Endodermal cell (in vitro differentiated cells): ENCODE data around the gene RBM15. TPM values are rescaled to one million over a fixed set of nuclear protein-coding genes. Genes with fewer than 3 reads are reported as not detected.

ENCODE experiments used
- DNase-seq: peaks from one replicate; pipeline ENCODE4 v3.0.0-alpha.2; 2017
- H3K27ac ChIP-seq: 2 replicates; pipeline ENCODE4 v1.5.1; 2013; ENCODE audit warnings: mild to moderate bottlenecking, low read depth, low read length, moderate library complexity
- H3K27me3 ChIP-seq: 2 replicates; pipeline ENCODE4 v1.6.1; 2013; ENCODE audit warnings: mild to moderate bottlenecking, low read length, moderate library complexity; ENCODE audit not compliant: insufficient read depth, control insufficient read depth, poor library complexity, severe bottlenecking
- H3K36me3 ChIP-seq: 2 replicates; pipeline ENCODE4 v1.7.0; 2013; ENCODE audit warnings: mild to moderate bottlenecking, low read length, moderate library complexity; ENCODE audit not compliant: control insufficient read depth, insufficient read depth
- H3K4me1 ChIP-seq: one replicate; pipeline ENCODE4 v1.7.0; 2013; ENCODE audit warnings: low read length; ENCODE audit not compliant: control insufficient read depth, insufficient read depth
- H3K4me3 ChIP-seq: 2 replicates; pipeline ENCODE4 v1.5.1; 2013; ENCODE audit warnings: mild to moderate bottlenecking, low read length, moderate library complexity
- H3K9ac ChIP-seq: 2 replicates; pipeline ENCODE4 v1.6.1; 2013; ENCODE audit warnings: mild to moderate bottlenecking, low read length, moderate library complexity; ENCODE audit not compliant: poor library complexity, severe bottlenecking; ENCODE audit errors: extremely low read depth
- H3K9me3 ChIP-seq: 2 replicates; pipeline ENCODE4 v1.6.1; 2013; ENCODE audit warnings: mild to moderate bottlenecking, low read length, moderate library complexity; ENCODE audit not compliant: control insufficient read depth
- H3K27ac Mint-ChIP-seq: 2 replicates; pipeline ENCODE4 v1.8.0; 2020; ENCODE audit warnings: mixed read lengths
- H3K27me3 Mint-ChIP-seq: 2 replicates; pipeline ENCODE4 v1.8.0; 2021; ENCODE audit warnings: mild to moderate bottlenecking, mixed read lengths; ENCODE audit not compliant: insufficient read depth
- H3K36me3 Mint-ChIP-seq: 2 replicates; pipeline ENCODE4 v1.8.0; 2020; ENCODE audit warnings: low read depth, mixed read lengths
- H3K4me1 Mint-ChIP-seq: 2 replicates; pipeline ENCODE4 v1.8.0; 2020; ENCODE audit warnings: mixed read lengths
- H3K4me3 Mint-ChIP-seq: 2 replicates; pipeline ENCODE4 v1.8.0; 2020; ENCODE audit warnings: mild to moderate bottlenecking, moderate library complexity, mixed read lengths
- H3K9me3 Mint-ChIP-seq: 2 replicates; pipeline ENCODE4 v1.8.0; 2020; ENCODE audit warnings: mild to moderate bottlenecking, mixed read lengths
- CTCF ChIP-seq: fragments of 200-600 bp; sonication (generic); conservative IDR thresholded peaks from 2 replicates; pipeline ENCODE4 v1.5.0; 2021; ENCODE audit warnings: antibody characterized with exemption, mild to moderate bottlenecking
- WGBS, 2 experiments: methylation state at CpG; one replicate each; pipeline versions ENCODE4 v1.1.5 to v1.1.7; 2013; ENCODE audit warnings: missing lambda C conversion rate in 2 of 2, mixed read lengths in 1 of 2; ENCODE audit not compliant: insufficient coverage in 1 of 2, insufficient read length in 1 of 2; 5-methylcytosine and 5-hydroxymethylcytosine counted together
- total RNA-seq, 2 donors: library from RNA; stranded (reverse); fragmentation: NEBNext Ultra II Directional in 1 of 2; extraction: Animal tissue kit (Norgen Biotek cat#: 25700) in 1 of 2; gene quantifications; 2 replicates in 1 of 2; 3 replicates in 1 of 2; pipeline ENCODE4 v1.2.1, GENCODE V29; 2021

The RBM15 gene
- total RNA-seq, 2 donors from 2014 or later = 42.0 to 54.2 TPM

- Mint-ChIP-seq H3K4me3 (no peak overlapping the region), H3K27ac (peak overlapping the region; percentile 70), H3K4me1 (peaks cover 58% of the 10 kb centered on the region), H3K27me3 (no peaks in the 10 kb centered on the region), H3K36me3 (peaks cover 44% of the 10 kb centered on the region), H3K9me3 (peaks cover 1% of the 10 kb centered on the region)
- DNase-seq = peak; percentile 66
- Histone ChIP-seq H3K4me1 (peaks cover 27% of the 10 kb centered on the region), H3K36me3 (peaks cover 61% of the 10 kb centered on the region), H3K9me3 (no peaks in the 10 kb centered on the region), H3K9ac (peak overlapping the region; percentile 7), H3K4me3 (peak overlapping the region; percentile 97), H3K27ac (no peak overlapping the region), H3K27me3 (no peaks in the 10 kb centered on the region)
- 56 to 57% methylated on average over 5 to 9 of the region's 9 CpGs for WGBS, 2 experiments
- no peak for TF ChIP-seq CTCF
These were observed 2.7 kb downstream of the RBM15 start for GRCh38 chr1:110341872-110342331.

- Mint-ChIP-seq H3K27ac (no peak overlapping the region), H3K9me3 (peaks cover 1% of the 10 kb centered on the region), H3K36me3 (peaks cover 48% of the 10 kb centered on the region), H3K4me3 (no peak overlapping the region), H3K4me1 (peaks cover 68% of the 10 kb centered on the region), H3K27me3 (no peaks in the 10 kb centered on the region)
- no peaks in the 10 kb centered on the region for H3K9me3 ChIP-seq
- peaks cover 75% of the 10 kb centered on the region for H3K36me3 ChIP-seq
- no peak for TF ChIP-seq CTCF
- H3K27ac ChIP-seq = no peak overlapping the region
- WGBS, 2 experiments = 90% methylated on average over 2 of the region's 2 CpGs; no CpG with 5 or more reads in 1 of the 2 experiments
- peak overlapping the region; percentile 97 for H3K4me3 ChIP-seq
- no peak overlapping the region for H3K9ac ChIP-seq
- H3K4me1 ChIP-seq = peaks cover 30% of the 10 kb centered on the region
- no peak for DNase-seq
- H3K27me3 ChIP-seq = no peaks in the 10 kb centered on the region
These were observed 4.1 kb downstream of the RBM15 start for GRCh38 chr1:110343249-110343648.

- no peak overlapping the region for H3K4me3 Mint-ChIP-seq
- H3K27me3 Mint-ChIP-seq = no peaks in the 10 kb centered on the region
- no peak for TF ChIP-seq CTCF
- Histone ChIP-seq H3K9ac (no peak overlapping the region), H3K4me1 (peaks cover 34% of the 10 kb centered on the region), H3K27ac (no peak overlapping the region), H3K36me3 (peaks cover 84% of the 10 kb centered on the region), H3K9me3 (no peaks in the 10 kb centered on the region), H3K27me3 (no peaks in the 10 kb centered on the region), H3K4me3 (peak overlapping the region; percentile 97)
- no peak overlapping the region for H3K27ac Mint-ChIP-seq
- DNase-seq = no peak
- 80 to 100% methylated on average over 1 to 3 of the region's 3 CpGs for WGBS, 2 experiments
- peaks cover 48% of the 10 kb centered on the region for H3K36me3 Mint-ChIP-seq
- peaks cover 68% of the 10 kb centered on the region for H3K4me1 Mint-ChIP-seq
- H3K9me3 Mint-ChIP-seq = peaks cover 1% of the 10 kb centered on the region
These were observed 5.0 kb downstream of the RBM15 start for GRCh38 chr1:110344152-110344551.
